Measurements from ENCODE around the gene CLEC2A. TPM values are rescaled to one million over a fixed set of nuclear protein-coding genes. Genes with fewer than 3 reads are reported as not detected.
"Not testable (repeated sequence)": the region's sequence is repeated elsewhere in the genome, so short reads cannot be mapped to it uniquely, and the experiment has no call there.

Gene CLEC2A
- not detected in 2 replicates for total RNA-seq (2014; rRNA removed; shearing (Covaris generic))
- polyA plus RNA-seq (2016; fragmentation: Nextera tagmentation; extraction: Ambion mirVana), result not detected in 2 replicates

DNA sequence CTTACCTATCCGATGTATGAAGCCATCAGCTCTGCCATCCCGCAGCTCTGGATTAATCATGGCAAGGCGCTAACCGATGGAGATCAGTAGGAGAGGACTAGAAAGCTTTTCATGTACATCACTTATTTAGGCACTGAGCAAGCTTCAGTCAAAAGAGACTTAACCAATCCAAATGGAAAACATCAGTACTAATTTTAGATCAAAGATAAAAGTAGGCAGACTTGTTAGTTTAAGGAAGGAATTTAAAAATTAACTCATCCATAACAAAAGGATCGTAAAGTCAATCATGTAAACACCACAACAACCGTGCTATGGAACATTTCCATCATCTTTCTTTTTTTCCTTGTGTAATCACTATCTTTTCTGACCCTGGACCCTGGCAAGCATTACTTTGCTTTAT lies at the start of gene CLEC2A:
Gene CLEC2A (minus strand): TSS at position 101 of the 400 bp plus-strand sequence. CDS start 41 bp downstream, at position 60.
- no peak for DNase-seq
- no peaks in the 10 kb centered on the region for H3K79me2 ChIP-seq (ENCODE audit: insufficient read depth)
- peaks cover 5% of the 10 kb centered on the region; the same call in 1 of the 2 replicates for H3K27me3 ChIP-seq (replicated peaks; ENCODE audit: insufficient read depth)
- no peaks in the 10 kb centered on the region for H3K36me3 ChIP-seq (ENCODE audit: low read depth)
- no peak within 1 kb of the TSS for H3K4me3 ChIP-seq
- H3K9me3 ChIP-seq (ENCODE audit: low read depth), result no peaks in the 10 kb centered on the region
- no peak within 1 kb of the TSS for H3K27ac ChIP-seq
- TF ChIP-seq EZH2 (IDR thresholded peaks at IDR 0.05; ENCODE audit: insufficient read depth, poor library complexity, severe bottlenecking), result no peak
- TF ChIP-seq EZH2phosphoT487 (IDR thresholded peaks at IDR 0.05; ENCODE audit: insufficient read depth, low read depth), result no peak
- no peak within 1 kb of the TSS for H3K4me2 ChIP-seq (ENCODE audit: unreplicated experiment)
- in situ Hi-C loops (cut with MboI), result no loop called here
- no peaks in the 10 kb centered on the region for H3K9me2 ChIP-seq (ENCODE audit: insufficient read depth)
- WGBS, 2 experiments (ENCODE audit: low coverage in 1 of 2, low lambda C conversion rate in 2 of 2, missing lambda C conversion rate in 2 of 2), result 85% methylated on average over 6 of the region's 6 CpGs
- peaks cover 4% of the 10 kb centered on the region; the same call in 1 of the 2 replicates for H3K4me1 ChIP-seq (ENCODE audit: insufficient read depth)
- H2AFZ ChIP-seq, result no peak within 1 kb of the TSS
- no peaks in the 10 kb centered on the region for H4K20me1 ChIP-seq (ENCODE audit: insufficient read depth)
- no peaks in the 10 kb centered on the region for H3F3A ChIP-seq (ENCODE audit: insufficient read depth)
- H3K9ac ChIP-seq, result no peak within 1 kb of the TSS

DNA sequence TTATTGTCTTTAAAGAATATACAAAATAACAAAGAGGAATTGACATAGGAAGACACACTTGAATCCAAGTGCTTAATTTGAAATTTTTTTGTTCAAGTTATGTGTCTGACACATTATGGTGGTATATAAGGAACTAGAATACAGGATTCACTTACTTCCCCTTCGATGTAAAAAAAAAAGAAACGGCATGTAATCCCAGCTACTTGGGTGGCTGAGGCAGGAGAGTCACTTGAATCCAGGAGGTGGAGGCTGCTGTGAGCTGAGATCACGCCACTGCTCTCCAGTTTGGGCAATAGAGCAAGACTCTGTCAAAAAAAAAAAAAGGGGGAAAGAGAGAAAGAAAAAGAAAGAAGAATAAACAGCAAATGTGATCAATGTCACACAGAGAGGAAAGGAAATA lies 48.0 kb upstream of the CLEC2A start:
- H3K9me3 ChIP-seq (ENCODE audit: low read depth), result no peaks in the 10 kb centered on the region
- H3F3A ChIP-seq (ENCODE audit: insufficient read depth), result no peaks in the 10 kb centered on the region
- H3K27me3 ChIP-seq (replicated peaks; ENCODE audit: insufficient read depth), result peaks cover 3% of the 10 kb centered on the region; the same call in 1 of the 2 replicates
- no peaks in the 10 kb centered on the region for H3K36me3 ChIP-seq (ENCODE audit: low read depth)
- H4K20me1 ChIP-seq (ENCODE audit: insufficient read depth), result no peaks in the 10 kb centered on the region
- WGBS, 2 experiments (ENCODE audit: low coverage in 1 of 2, low lambda C conversion rate in 2 of 2, missing lambda C conversion rate in 2 of 2), result 23% methylated on average over 3 of the region's 3 CpGs
- no peak overlapping the region for H3K9ac ChIP-seq
- H3K4me1 ChIP-seq (ENCODE audit: insufficient read depth), result no peaks in the 10 kb centered on the region
- no peaks in the 10 kb centered on the region for H3K79me2 ChIP-seq (ENCODE audit: insufficient read depth)
- H3K9me2 ChIP-seq (ENCODE audit: insufficient read depth), result no peaks in the 10 kb centered on the region
- no peak overlapping the region for H2AFZ ChIP-seq
- no peak for DNase-seq
- TF ChIP-seq EZH2 (IDR thresholded peaks at IDR 0.05; ENCODE audit: insufficient read depth, poor library complexity, severe bottlenecking) (no peak), EZH2phosphoT487 (IDR thresholded peaks at IDR 0.05; ENCODE audit: insufficient read depth, low read depth) (no peak)
- no peak overlapping the region for H3K4me3 ChIP-seq
- no peak overlapping the region for H3K27ac ChIP-seq
- in situ Hi-C loops (cut with MboI), result no loop called here
- no peak overlapping the region for H3K4me2 ChIP-seq (ENCODE audit: unreplicated experiment)

DNA sequence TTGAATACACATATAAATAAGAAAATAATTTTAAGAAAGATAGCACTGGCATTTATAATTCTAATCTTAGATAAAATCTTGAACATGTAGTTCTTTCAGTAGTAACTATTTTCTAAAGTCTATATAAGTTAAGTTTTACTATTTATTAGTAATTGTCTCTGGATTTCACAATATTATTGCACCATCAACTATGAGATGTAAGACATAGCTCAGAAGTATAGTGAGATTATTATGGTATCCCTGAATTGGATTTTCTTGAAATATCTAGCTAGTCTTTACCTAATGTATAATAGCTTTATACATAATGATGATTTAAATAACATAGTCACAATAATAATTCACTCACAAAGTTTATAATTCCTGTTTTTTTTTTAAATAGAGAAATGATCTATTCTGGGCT lies 45.7 kb upstream of the CLEC2A start:
- Histone ChIP-seq H2AFZ (no peak overlapping the region), H3K9me3 (ENCODE audit: low read depth) (no peaks in the 10 kb centered on the region), H3K4me3 (no peak overlapping the region), H3K9me2 (ENCODE audit: insufficient read depth) (no peaks in the 10 kb centered on the region), H3K9ac (no peak overlapping the region), H3K79me2 (ENCODE audit: insufficient read depth) (no peaks in the 10 kb centered on the region), H4K20me1 (ENCODE audit: insufficient read depth) (no peaks in the 10 kb centered on the region), H3F3A (ENCODE audit: insufficient read depth) (no peaks in the 10 kb centered on the region), H3K4me2 (ENCODE audit: unreplicated experiment) (no peak overlapping the region), H3K27ac (no peak overlapping the region), H3K27me3 (replicated peaks; ENCODE audit: insufficient read depth) (peaks cover 3% of the 10 kb centered on the region; the same call in 1 of the 2 replicates), H3K4me1 (ENCODE audit: insufficient read depth) (no peaks in the 10 kb centered on the region), H3K36me3 (ENCODE audit: low read depth) (no peaks in the 10 kb centered on the region)
- peak; percentile 10 for DNase-seq
- TF ChIP-seq EZH2 (IDR thresholded peaks at IDR 0.05; ENCODE audit: insufficient read depth, poor library complexity, severe bottlenecking) (no peak), EZH2phosphoT487 (IDR thresholded peaks at IDR 0.05; ENCODE audit: insufficient read depth, low read depth) (no peak)
- in situ Hi-C loops (cut with MboI), result no loop called here

DNA sequence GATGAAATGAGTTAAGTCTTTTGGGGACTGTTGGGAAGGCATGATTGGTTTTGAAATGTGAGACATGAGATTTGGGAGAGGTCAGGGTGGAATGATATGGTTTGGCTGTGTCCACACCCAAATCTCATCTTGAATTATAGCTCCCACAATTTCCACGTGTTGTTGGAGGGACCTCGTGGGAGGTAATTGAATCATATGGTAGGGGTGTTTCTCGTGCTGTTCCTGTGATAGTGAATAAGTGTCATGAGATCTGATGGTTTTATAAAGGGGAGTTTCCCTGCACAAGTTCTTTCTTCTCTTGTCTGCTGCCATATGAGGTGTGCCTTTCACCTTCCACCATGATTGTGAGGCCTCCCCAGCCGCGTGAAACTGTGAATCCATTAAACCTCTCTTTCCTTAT lies 44.5 kb upstream of the CLEC2A start:
- WGBS, 2 experiments (ENCODE audit: low coverage in 1 of 2, low lambda C conversion rate in 2 of 2, missing lambda C conversion rate in 2 of 2), result 5 to 8% methylated on average over 5 of the region's 5 CpGs

GRCh38 chr12:9975614-9976013 lies 43.4 kb upstream of the CLEC2A start:
- Histone ChIP-seq H3K27ac (no peak overlapping the region), H3K36me3 (ENCODE audit: low read depth) (no peaks in the 10 kb centered on the region), H2AFZ (no peak overlapping the region), H3K27me3 (replicated peaks; ENCODE audit: insufficient read depth) (peaks cover 3% of the 10 kb centered on the region; the same call in 1 of the 2 replicates), H3K9me2 (ENCODE audit: insufficient read depth) (no peaks in the 10 kb centered on the region), H3K79me2 (ENCODE audit: insufficient read depth) (no peaks in the 10 kb centered on the region), H3F3A (ENCODE audit: insufficient read depth) (no peaks in the 10 kb centered on the region), H3K4me3 (no peak overlapping the region), H3K4me2 (ENCODE audit: unreplicated experiment) (no peak overlapping the region), H3K4me1 (ENCODE audit: insufficient read depth) (no peaks in the 10 kb centered on the region), H3K9ac (no peak overlapping the region), H4K20me1 (ENCODE audit: insufficient read depth) (no peaks in the 10 kb centered on the region), H3K9me3 (ENCODE audit: low read depth) (no peaks in the 10 kb centered on the region)
- DNase-seq, result no peak
- WGBS, 2 experiments (ENCODE audit: low coverage in 1 of 2, low lambda C conversion rate in 2 of 2, missing lambda C conversion rate in 2 of 2), result 29 to 41% methylated on average over 2 of the region's 2 CpGs
- in situ Hi-C loops (cut with MboI), result no loop called here
- no peak for TF ChIP-seq EZH2 (IDR thresholded peaks at IDR 0.05; ENCODE audit: insufficient read depth, poor library complexity, severe bottlenecking)
- TF ChIP-seq EZH2phosphoT487 (IDR thresholded peaks at IDR 0.05; ENCODE audit: insufficient read depth, low read depth), result no peak

More for the DNA sequence above, 44.5 kb upstream of the CLEC2A start:
- H4K20me1 ChIP-seq (ENCODE audit: insufficient read depth); H3K9me3 ChIP-seq (ENCODE audit: low read depth); H2AFZ ChIP-seq; H3F3A ChIP-seq (ENCODE audit: insufficient read depth); H3K4me1 ChIP-seq (ENCODE audit: insufficient read depth); H3K27me3 ChIP-seq (replicated peaks; ENCODE audit: insufficient read depth); in situ Hi-C loops (cut with MboI); H3K36me3 ChIP-seq (ENCODE audit: low read depth); H3K79me2 ChIP-seq (ENCODE audit: insufficient read depth); H3K4me3 ChIP-seq; H3K27ac ChIP-seq; DNase-seq; H3K9me2 ChIP-seq (ENCODE audit: insufficient read depth); H3K4me2 ChIP-seq (ENCODE audit: unreplicated experiment); H3K9ac ChIP-seq: not testable (repeated sequence)

GRCh38 chr12:9974731-9975130 lies 42.6 kb upstream of the CLEC2A start:
- H3K27me3 ChIP-seq (replicated peaks; ENCODE audit: insufficient read depth); DNase-seq; H3F3A ChIP-seq (ENCODE audit: insufficient read depth); in situ Hi-C loops (cut with MboI); H3K4me1 ChIP-seq (ENCODE audit: insufficient read depth); H2AFZ ChIP-seq; H3K4me3 ChIP-seq; H3K9me3 ChIP-seq (ENCODE audit: low read depth); H3K27ac ChIP-seq; H3K79me2 ChIP-seq (ENCODE audit: insufficient read depth); H3K9me2 ChIP-seq (ENCODE audit: insufficient read depth); H4K20me1 ChIP-seq (ENCODE audit: insufficient read depth); H3K9ac ChIP-seq; H3K4me2 ChIP-seq (ENCODE audit: unreplicated experiment); H3K36me3 ChIP-seq (ENCODE audit: low read depth): not testable (repeated sequence)
- WGBS, 2 experiments (ENCODE audit: low coverage in 1 of 2, low lambda C conversion rate in 2 of 2, missing lambda C conversion rate in 2 of 2), result 31 to 42% methylated on average over 2 of the region's 2 CpGs
